Thyroid gland (tissue), 4 donors: ENCODE measurements around the gene UHRF1. TPM values are rescaled to one million over a fixed set of nuclear protein-coding genes. Genes with fewer than 3 reads are reported as not detected.

Experiments used
- DNase-seq, 2 donors: peaks; one replicate each; pipeline ENCODE4 v3.0.0-alpha.2; 2019
- H3K27ac ChIP-seq, 3 donors: fragments of 200-600 bp; sonication (generic); 1 replicate in 2 of 3; 2 replicates in 1 of 3; pipeline ENCODE4 v1.5.1; 2016 to 2019; ENCODE audit warnings: mild to moderate bottlenecking in 1 of 3, moderate library complexity in 1 of 3
- H3K27me3 ChIP-seq: fragments of 200-600 bp; sonication (generic); one replicate; pipeline ENCODE4 v1.5.1; 2019
- H3K36me3 ChIP-seq, 2 donors: fragments of 200-600 bp; sonication (generic); one replicate each; pipeline ENCODE4 v1.5.1; 2016 to 2019
- H3K4me1 ChIP-seq, 2 donors: fragments of 200-600 bp; sonication (generic); one replicate each; pipeline ENCODE4 v1.5.1; 2017 to 2019
- H3K4me3 ChIP-seq, 3 donors: fragments of 200-600 bp; sonication (generic); replicated peaks in 1 of 3; 1 replicate in 2 of 3; 2 replicates in 1 of 3; pipeline ENCODE4 v1.5.1; 2016; ENCODE audit warnings: mild to moderate bottlenecking in 1 of 3
- H3K9me3 ChIP-seq: fragments of 200-600 bp; sonication (generic); one replicate; pipeline ENCODE4 v1.5.1; 2017
- POLR2A ChIP-seq, 2 donors: fragments of 450-650 bp; IDR thresholded peaks; one replicate each; pipeline ENCODE4 v1.6.1; 2017; ENCODE audit warnings: antibody characterized with exemption in 2 of 2, mild to moderate bottlenecking in 2 of 2, moderate library complexity in 1 of 2
- WGBS, 2 donors: methylation state at CpG; one replicate each; pipeline ENCODE4 v1.1.5; 2017; 5-methylcytosine and 5-hydroxymethylcytosine counted together
- intact Hi-C: fragments of 100-400 bp; cut with DNase I; formaldehyde crosslinking; loops from one replicate; pipeline ENCODE4 v1.15.1; 2023
- total RNA-seq, 4 donors: library from RNA; depleted of rRNA; stranded (reverse); fragments of >200 nt; gene quantifications; one replicate each; pipeline ENCODE4 v1.2.3, GENCODE V29; 2016
- TF ChIP-seq, protein P1 (sequence below), 6 experiments: fragments of 200-600 bp in 3 of 6; fragments of 450-650 bp in 3 of 6; sonication (generic) in 3 of 6; IDR thresholded peaks; one replicate each; pipeline ENCODE4 v1.5.1; 2016 to 2019; ENCODE audit warnings: antibody characterized with exemption in 6 of 6, mild to moderate bottlenecking in 2 of 6, inconsistent platforms in 1 of 6, moderate library complexity in 1 of 6

The UHRF1 gene
- total RNA-seq, 4 donors from 2014 or later, result 0.11 to 0.71 (median 0.41) TPM

DNA sequence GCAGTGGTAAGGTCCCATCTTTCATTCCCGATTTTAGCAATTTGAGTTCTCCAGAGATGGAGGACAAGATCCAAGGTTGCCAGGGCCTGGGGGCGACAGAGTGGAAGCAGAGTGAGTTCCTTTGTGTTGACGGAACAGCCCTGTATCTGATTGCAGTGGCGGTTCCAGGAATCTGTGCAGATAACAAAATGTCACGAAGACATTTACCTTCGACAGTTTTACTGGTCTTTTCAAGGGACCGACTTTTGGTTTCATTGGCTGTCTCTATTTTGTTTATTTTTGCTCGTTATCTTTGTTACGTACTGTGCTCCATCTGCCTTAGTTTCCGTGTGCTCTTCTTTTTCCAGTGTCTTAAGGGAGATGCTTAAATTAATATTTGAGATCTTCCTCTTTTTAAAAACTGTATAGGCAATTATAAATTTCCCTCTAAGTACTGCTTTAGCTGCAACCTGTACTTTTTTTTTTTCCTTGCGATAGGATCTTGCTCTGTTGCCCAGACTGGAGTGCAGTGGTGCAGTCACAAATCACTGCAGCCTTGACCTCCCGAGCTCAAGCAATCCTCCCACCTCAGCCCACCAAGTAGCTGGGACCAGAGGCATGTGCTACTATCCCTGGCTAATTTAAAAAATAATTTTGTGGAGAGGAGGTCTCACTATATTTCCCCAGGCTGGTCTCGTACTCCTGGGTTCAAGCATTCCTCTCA lies 82.8 kb downstream of the UHRF1 start:
- Histone ChIP-seq H3K27me3 (no peaks in the 10 kb centered on the region), H3K27ac (no peak overlapping the region), H3K9me3 (no peaks in the 10 kb centered on the region), H3K4me1 (peaks cover 38 to 40% of the 10 kb centered on the region in 2 donors), H3K36me3 (no peaks in the 10 kb centered on the region), H3K4me3 (no peak overlapping the region)
- intact Hi-C loops, result no loop called here
- 94 to 95% methylated on average over 13 of the region's 13 CpGs for WGBS, 2 donors
- TF ChIP-seq, protein P1, sequence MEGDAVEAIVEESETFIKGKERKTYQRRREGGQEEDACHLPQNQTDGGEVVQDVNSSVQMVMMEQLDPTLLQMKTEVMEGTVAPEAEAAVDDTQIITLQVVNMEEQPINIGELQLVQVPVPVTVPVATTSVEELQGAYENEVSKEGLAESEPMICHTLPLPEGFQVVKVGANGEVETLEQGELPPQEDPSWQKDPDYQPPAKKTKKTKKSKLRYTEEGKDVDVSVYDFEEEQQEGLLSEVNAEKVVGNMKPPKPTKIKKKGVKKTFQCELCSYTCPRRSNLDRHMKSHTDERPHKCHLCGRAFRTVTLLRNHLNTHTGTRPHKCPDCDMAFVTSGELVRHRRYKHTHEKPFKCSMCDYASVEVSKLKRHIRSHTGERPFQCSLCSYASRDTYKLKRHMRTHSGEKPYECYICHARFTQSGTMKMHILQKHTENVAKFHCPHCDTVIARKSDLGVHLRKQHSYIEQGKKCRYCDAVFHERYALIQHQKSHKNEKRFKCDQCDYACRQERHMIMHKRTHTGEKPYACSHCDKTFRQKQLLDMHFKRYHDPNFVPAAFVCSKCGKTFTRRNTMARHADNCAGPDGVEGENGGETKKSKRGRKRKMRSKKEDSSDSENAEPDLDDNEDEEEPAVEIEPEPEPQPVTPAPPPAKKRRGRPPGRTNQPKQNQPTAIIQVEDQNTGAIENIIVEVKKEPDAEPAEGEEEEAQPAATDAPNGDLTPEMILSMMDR (IDR thresholded peaks at IDR 0.05), result no peak
- no peak for TF ChIP-seq POLR2A (IDR thresholded peaks at IDR 0.05)
- no peak for DNase-seq

DNA sequence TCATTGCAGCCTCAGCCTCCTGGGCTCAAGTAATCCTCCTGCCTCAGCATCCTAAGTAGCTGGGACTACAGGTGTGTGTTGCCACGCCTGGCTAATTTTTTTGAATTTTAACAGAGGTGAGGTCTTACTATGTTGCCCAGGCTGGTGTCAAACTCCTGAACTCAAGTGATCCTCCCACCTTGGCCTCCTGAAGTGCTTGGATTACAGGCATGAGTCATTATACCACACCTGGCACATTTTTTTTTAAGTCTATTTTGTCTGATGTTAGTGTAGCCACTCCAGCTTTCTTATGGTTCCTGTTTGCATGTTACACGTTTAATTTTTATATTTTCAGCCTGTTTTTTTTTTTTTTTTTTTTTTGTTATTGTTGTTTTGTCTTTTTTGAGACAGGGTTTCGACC lies 84.4 kb downstream of the UHRF1 start:
- no peaks in the 10 kb centered on the region for H3K9me3 ChIP-seq
- WGBS, 2 donors, result 82 to 86% methylated on average over 3 of the region's 3 CpGs
- H3K4me1 ChIP-seq, result peaks cover 24 to 25% of the 10 kb centered on the region in 2 donors
- H3K27ac ChIP-seq, result no peak overlapping the region
- TF ChIP-seq, protein P1 (IDR thresholded peaks at IDR 0.05), result no peak
- H3K4me3 ChIP-seq, result no peak overlapping the region
- H3K27me3 ChIP-seq, result no peaks in the 10 kb centered on the region
- intact Hi-C loops, result no loop called here
- H3K36me3 ChIP-seq, result no peaks in the 10 kb centered on the region
- no peak for DNase-seq

GRCh38 chr19:4996701-4997100 lies 87.4 kb downstream of the UHRF1 start:
- Histone ChIP-seq H3K36me3 (no peaks in the 10 kb centered on the region), H3K4me1 (peaks cover 14 to 19% of the 10 kb centered on the region in 2 donors), H3K9me3 (no peaks in the 10 kb centered on the region), H3K27ac (peak overlapping the region in 1 of 3 donors; percentile 19), H3K4me3 (no peak overlapping the region), H3K27me3 (no peaks in the 10 kb centered on the region)
- intact Hi-C loops, result no loop called here
- 61 to 66% methylated on average over 4 to 5 of the region's 5 CpGs for WGBS, 2 donors
- TF ChIP-seq, protein P1 (IDR thresholded peaks at IDR 0.05), result no peak
- no peak for TF ChIP-seq POLR2A (IDR thresholded peaks at IDR 0.05)
- no peak for DNase-seq

DNA sequence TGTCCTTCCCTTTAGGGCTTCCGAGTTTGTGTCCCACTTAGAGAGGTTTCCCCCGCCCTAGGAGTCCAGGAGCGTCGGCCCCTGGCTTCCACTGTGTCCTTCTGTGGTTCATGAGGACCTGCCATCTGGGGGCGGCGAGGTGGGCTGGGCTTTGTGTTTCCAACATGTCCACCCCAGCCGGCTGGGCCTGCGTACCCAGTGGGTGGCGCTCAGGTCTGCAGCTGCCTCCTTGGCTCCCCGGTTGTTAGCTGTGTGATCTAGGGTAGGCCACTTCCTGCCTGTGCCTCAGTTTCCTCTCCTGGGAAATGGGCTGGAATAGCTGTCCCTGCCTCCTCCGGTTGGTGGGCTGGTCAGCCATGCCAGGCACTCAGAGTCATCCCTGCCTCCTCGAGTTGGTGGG lies 88.0 kb downstream of the UHRF1 start:
- no peak overlapping the region for H3K4me3 ChIP-seq
- H3K27me3 ChIP-seq, result no peaks in the 10 kb centered on the region
- DNase-seq, result no peak
- 94 to 96% methylated on average over 10 to 12 of the region's 12 CpGs for WGBS, 2 donors
- H3K9me3 ChIP-seq, result no peaks in the 10 kb centered on the region
- TF ChIP-seq, protein P1 (IDR thresholded peaks at IDR 0.05), result no peak
- TF ChIP-seq POLR2A (IDR thresholded peaks at IDR 0.05), result no peak
- H3K4me1 ChIP-seq, result peaks cover 20 to 25% of the 10 kb centered on the region in 2 donors
- intact Hi-C loops, result no loop called here
- H3K36me3 ChIP-seq, result no peaks in the 10 kb centered on the region
- H3K27ac ChIP-seq, result peak overlapping the region in 1 of 3 donors; percentile 19

GRCh38 chr19:5000120-5000611 lies 90.9 kb downstream of the UHRF1 start:
- H3K27ac ChIP-seq, result no peak overlapping the region
- no peak for DNase-seq
- no peaks in the 10 kb centered on the region for H3K9me3 ChIP-seq
- H3K36me3 ChIP-seq, result no peaks in the 10 kb centered on the region
- intact Hi-C loops, result no loop called here
- H3K4me3 ChIP-seq, result no peak overlapping the region
- WGBS, 2 donors, result 95% methylated on average over 6 of the region's 6 CpGs
- no peak for TF ChIP-seq POLR2A (IDR thresholded peaks at IDR 0.05)
- TF ChIP-seq, protein P1 (IDR thresholded peaks at IDR 0.05), result no peak
- peaks cover 35 to 48% of the 10 kb centered on the region in 2 donors for H3K4me1 ChIP-seq
- no peaks in the 10 kb centered on the region for H3K27me3 ChIP-seq
